HG02852 (cell line): ENCODE measurements around the gene RAD51D.
"Not testable (repeated sequence)": the region's sequence is repeated elsewhere in the genome, so short reads cannot be mapped to it uniquely, and the experiment has no call there.

Experiments used
- ATAC-seq: cut with Tn5 transposase; IDR thresholded peaks from one replicate; pipeline ENCODE4 v1.9.1; 2021; ENCODE audit warnings: mild to moderate bottlenecking, moderate library complexity; ENCODE audit not compliant: unreplicated experiment

Gene RAD51D

DNA sequence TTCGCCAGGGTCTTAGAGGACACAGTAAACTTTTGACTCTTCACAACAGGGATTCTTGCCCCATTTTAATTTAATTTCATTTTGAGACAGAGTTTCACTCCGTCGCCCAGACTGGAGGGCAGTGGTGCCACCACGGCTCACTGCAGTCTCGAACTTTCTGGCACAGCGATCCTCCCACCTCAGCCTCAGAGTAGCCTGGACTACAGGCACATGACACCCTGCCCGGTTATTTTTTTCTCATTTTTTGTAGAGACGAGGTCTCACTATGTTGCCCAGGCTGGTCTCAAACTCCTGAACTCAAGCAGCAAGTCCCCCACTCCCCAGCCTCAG is 22.8 kb upstream of the RAD51D start:
- no peak for ATAC-seq

GRCh38 chr17:35141681-35142466 is 22.2 kb upstream of the RAD51D start, which contains the start of gene NLE1:
TSS of gene NLE1 (minus strand) at chr17:35142303. CDS start at chr17:35142275, 28 bp downstream.
- ATAC-seq: peak; percentile 91

DNA sequence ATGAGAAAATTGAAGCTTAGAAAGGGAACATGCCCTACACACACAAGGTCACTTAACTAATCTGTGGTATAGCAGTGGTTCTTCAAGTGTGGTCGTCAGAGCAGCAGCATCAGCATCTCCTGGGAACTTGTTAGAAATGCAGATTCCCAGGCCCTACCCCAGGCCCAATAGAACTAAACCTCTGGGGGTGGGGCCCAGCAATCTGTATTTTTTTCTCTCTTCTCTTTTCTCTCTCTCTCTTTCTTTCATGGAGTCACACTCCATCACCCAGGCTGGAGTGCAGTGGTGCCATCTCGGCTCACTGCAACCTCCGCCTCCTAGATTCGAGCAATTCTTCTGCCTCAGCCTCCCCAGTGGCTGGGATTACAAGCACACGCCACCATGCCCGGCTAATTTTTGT is 18.6 kb upstream of the RAD51D start:
- no peak for ATAC-seq

- no peak for ATAC-seq
These were observed 15.7 kb upstream of the RAD51D start for GRCh38 chr17:35135322-35135721.

- no peak for ATAC-seq
These were observed 13.3 kb upstream of the RAD51D start for GRCh38 chr17:35132816-35133550.

DNA sequence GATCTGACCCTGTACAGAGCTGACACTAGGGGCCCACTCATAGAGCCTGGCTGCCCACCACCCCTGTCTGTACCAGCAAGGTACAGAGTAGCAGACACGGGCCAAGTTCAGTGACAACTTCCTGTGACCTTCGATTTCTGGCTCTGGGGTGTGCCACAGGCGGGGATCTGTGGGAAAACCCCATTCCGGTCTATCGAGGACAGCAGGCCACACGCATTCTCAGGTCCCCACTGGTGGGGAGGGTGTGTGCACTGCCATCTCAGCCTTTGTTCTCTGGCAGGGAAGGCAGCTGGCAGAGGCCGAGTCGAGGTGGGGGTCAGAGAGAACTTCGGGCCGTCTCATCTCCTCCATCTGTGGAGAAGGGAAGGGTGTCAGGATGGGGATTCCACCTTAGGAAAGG is 12.4 kb upstream of the RAD51D start:
- no peak for ATAC-seq

DNA sequence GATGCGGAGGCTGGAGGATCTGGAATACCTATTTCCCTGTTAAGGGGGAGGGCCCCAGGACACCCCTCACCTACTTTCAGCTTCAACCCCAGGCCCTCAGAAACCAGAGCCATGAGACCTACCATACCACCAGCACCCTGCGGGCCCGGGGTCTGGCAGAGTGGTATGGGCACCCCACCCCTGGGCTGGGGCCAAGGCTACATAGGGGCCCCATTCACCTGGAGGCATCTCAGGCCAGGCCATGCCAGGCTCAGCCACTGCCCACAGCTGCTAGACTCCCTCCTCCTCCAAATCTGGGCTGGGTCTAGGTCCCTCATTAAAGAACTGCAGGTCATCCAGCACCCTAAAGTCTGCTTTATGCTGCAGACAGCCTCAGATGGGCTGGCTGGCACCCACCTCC is 10.7 kb upstream of the RAD51D start:
- no peak for ATAC-seq

GRCh38 chr17:35129973-35130351 is 10.3 kb upstream of the RAD51D start:
- ATAC-seq: no peak

DNA sequence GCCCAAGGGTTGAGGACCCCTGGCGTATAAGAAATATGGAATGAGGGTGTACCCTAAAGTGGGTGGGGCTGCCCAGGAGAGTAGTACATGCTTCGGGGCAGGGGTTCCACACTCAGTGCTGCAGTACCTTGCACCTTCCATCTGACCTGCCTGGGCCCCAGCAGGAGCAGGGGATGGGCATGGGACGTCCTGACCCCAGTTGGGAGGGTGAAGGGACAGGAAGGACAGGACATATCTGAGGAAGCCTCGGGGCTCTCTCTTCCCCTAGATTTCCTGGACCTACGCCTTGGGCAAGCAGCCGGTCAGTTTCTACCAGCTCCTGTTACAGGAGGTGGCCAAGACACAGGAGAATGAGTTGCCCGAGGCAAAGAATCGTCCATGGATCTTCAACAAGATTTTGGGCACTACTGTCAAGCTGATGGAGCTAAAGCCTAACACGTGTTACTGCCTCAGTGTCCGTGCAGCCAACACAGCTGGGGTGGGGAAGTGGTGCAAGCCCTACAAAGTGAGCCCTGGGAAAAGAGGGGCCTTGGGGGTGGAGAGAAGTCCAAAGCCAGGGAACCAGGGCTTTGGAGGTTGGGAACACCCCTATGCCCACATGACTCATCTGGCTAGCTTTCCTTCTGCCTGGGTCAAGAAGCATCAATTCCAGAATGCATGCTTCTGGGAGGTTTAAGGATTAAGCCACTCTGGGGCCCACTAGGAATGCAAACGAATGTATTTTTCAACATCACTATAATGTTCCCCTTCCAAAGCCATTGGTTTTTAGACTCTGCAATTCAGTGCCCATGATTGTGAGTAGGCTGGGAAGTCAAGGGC is 9.7 kb upstream of the RAD51D start:
- no peak for ATAC-seq

- no peak for ATAC-seq
These were observed 8.3 kb upstream of the RAD51D start for GRCh38 chr17:35127751-35128514.

DNA sequence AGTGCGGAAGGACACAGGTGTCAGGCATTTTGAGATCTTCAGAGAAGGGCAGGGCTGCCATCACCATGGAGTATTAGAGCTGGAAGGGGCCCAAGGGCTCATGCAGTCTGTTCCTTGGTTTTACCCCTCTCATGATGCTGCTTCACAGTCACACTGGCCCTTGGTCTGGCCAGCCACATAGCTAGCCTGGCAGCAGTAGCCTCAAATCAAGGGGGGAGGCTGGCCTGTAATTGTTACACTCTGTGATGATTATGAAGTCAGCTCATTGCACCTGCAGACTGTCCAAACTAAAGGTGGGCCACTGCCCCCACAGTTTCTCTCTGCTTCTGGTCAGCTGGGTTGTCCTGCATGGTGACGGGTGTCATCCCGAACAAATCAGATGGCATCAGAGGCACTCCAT is 1.7 kb upstream of the RAD51D start, which contains the start of gene FNDC8:
TSS of gene FNDC8 (plus strand) at position 301 of the 400 bp plus-strand sequence. CDS start at position 380, 79 bp downstream.
- no peak for ATAC-seq

- ATAC-seq: no peak
These were observed 1.7 kb downstream of the RAD51D start for GRCh38 chr17:35117984-35118383.

GRCh38 chr17:35116845-35117244 is 2.8 kb downstream of the RAD51D start:
- ATAC-seq: no peak

DNA sequence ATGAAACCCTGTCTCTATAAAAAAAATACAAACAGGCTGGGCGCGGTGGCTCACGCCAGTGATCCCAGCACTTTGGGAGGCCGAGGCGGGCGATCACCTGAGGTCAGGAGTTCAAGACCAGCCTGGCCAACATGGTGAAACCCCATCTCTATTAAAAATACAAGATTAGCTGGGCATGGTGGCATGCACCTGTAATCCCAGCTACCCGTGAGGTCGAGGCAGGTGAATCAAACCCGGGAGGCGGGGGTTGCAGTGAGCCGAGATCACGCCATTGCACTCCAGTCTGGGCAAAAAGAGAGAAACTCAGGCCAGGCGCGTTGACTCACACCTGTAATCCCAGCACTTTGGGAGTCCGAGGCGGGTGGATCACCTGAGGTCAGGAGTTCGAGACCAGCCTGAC is 8.9 kb downstream of the RAD51D start:
- ATAC-seq: not testable (repeated sequence)

DNA sequence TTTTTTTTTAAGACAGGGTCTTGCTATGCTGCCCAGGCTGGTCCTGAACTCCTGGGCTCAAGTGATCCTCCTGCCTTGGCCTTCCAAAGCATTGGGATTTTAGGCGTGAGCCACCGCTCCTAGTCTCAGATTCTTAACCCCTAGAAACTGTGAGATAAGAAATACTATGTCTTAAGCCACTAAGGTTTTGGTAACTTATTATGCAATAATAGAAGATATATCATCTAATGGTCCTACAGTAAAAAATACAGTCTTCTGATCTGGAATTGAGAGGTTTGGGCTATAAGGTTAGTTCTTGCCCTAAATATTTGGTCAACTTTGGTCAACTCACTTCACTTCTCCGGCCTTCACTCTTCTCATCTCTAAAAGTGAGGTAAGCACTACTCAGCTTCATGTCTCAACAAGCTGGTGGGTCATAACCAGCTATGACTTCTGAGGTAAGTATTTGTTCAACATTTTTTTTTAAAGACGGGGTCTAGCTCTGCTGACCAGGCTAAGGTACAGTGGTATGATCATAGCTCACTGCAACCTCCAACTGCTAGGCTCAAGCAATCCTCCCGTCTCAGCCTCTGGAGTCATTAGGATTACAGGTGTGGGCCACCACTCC is 14.7 kb downstream of the RAD51D start:
- ATAC-seq: no peak

DNA sequence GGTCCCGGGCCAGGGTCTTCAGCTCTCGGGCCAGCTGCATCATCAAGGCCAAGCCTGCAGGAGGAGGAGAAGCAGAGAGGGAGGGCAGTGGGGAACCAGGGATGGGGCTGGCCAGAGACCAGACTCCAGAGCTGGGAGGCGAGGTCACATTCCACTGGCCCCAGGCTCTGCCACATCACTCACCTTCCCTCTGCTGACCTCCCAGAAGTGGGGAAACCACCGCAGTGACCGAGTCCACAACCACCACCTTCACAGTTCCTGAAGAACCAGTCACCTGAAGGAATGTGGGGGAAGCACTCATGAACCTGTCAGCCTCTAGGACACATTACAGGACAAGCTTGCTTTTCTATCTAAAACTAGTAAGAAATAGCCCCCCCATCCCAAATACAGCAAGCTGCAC is 16.4 kb downstream of the RAD51D start:
- ATAC-seq: no peak

- no peak for ATAC-seq
These were observed 17.9 kb downstream of the RAD51D start for GRCh38 chr17:35101725-35102124.

GRCh38 chr17:35101036-35101435 is 18.6 kb downstream of the RAD51D start:
- ATAC-seq: no peak

GRCh38 chr17:35099908-35100307 is 19.8 kb downstream of the RAD51D start:
- no peak for ATAC-seq

GRCh38 chr17:35097776-35098175 is 21.9 kb downstream of the RAD51D start:
- no peak for ATAC-seq
